HG02970 (cell line): ENCODE results near the gene TGFBI.

Experiments used
- ATAC-seq: cut with Tn5 transposase; IDR thresholded peaks from one replicate; pipeline ENCODE4 v1.9.1; 2021; ENCODE audit warnings: mild to moderate bottlenecking, moderate library complexity, moderate number of reproducible peaks; ENCODE audit not compliant: unreplicated experiment, low FRiP score

TGFBI gene

GRCh38 chr5:136023958-136024541, 4.7 kb upstream of the TGFBI start:
- ATAC-seq, result no peak

- no peak for ATAC-seq
Observed at GRCh38 chr5:136025900-136026299, 2.9 kb upstream of the TGFBI start.

GRCh38 chr5:136026636-136027035, 2.2 kb upstream of the TGFBI start:
- no peak for ATAC-seq

DNA sequence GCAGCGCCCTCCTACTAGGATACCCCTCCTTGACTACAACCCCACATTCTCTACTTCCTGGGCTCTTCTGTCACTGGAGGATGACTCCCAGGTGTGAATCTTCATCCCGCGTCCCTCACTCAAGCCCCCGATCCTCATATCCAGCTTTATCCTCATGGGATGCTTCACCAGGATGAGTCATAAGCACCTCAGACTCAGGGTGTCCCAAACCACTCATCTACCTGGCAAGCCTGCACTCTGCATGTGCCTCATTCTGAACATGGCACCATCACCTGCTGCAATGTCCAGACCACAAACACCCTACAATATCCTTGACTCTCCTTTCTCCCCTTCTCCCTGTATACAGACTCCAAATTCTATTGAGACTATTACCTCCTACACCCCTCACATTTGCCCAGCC, 1.5 kb upstream of the TGFBI start:
- ATAC-seq, result no peak

- no peak for ATAC-seq
Observed at GRCh38 chr5:136028090-136028489, 698 bp upstream of the TGFBI start.

DNA sequence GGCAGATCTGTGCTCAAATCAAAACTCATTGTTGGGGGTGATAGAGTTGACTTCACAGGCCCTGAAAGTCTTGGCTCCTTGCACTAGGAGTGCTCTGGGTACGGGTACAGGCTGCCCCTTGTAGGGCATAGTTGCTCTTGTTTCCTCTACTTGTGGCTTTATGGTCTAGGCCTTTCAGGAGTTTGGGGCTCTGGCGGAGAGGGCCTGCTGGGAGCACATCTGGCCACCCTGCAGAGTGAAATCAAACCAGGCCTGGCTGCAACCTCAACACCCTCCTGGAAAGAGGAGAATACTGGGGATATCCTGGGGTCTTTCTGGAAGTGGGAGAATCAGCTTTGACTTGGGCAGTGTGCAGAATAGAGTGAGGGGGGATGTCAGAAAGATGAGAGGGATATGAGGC, 1.5 kb downstream of the TGFBI start:
- no peak for ATAC-seq

DNA sequence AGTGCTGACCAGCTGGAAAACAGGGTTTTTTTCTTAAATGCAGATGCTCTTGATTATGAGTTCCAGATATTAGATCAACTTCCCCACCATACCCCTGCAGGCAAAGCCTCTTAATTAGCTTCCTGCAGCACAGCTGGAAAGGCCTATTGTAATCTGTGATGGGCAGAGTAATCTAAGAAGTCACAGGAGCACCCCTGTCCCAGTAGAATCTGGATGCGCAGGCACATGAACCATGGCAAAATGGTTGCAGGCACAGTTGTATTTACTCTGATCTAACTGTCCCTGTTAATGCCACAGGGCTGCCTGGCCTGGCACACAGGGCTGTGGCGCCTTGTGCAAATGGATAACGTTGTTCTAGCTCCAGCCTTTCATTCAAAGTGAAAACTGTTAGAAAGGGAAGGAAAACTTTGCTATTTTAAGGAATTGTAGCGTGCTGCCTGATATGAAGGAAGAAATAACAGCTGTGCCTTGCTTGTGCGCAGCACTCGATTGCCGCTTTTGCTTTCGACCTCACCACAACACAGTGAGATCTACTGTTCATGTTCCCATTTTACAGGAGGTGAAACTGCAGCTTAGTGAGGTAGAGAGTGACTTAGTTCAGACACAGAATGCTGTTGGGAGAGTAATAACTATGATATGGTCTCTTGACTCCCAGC, 2.3 kb downstream of the TGFBI start:
- no peak for ATAC-seq

- ATAC-seq, result no peak
Observed at GRCh38 chr5:136031711-136032110, 2.9 kb downstream of the TGFBI start.

- ATAC-seq, result no peak
Observed at GRCh38 chr5:136032564-136032963, 3.8 kb downstream of the TGFBI start.

DNA sequence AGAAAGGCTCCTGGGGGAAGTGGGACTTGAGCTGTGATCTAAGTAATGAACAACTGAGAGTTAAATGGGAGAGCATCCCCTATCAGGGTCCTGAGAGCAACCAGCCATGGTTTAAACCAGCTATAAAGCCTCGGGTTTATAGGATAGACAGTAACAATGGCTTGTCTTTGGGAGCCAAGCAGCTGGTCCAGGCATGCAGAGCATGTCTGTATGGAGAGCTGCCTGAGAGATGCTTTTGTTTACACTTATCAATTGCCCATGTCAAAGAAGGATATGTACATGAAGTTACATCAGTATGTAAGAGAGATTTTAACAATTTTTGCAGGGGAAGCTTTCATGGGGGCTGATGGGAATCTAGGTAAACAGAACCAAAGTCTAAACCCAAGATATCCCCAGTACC, 4.4 kb downstream of the TGFBI start:
- ATAC-seq, result no peak

GRCh38 chr5:136033848-136034247, 5.1 kb downstream of the TGFBI start:
- no peak for ATAC-seq

- ATAC-seq, result no peak
Observed at GRCh38 chr5:136034492-136034891, 5.7 kb downstream of the TGFBI start.

DNA sequence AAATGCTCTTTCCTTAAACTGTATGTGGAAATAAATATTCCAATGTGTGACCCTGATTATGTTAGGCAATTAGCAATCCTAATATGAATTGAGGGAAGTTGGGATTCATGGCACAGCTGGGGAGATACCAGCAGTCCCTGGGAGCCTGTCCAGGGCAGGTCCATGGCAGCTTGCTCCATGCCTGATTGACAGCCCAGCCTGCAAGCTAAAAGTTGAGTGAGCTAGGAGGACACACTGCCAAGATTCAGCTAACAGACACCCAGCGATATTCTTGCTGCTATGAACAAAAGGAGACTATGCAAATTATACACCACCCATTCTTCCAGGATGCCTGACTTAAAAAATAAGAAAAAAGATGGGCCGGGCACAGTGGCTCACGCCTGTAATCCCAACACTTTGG, 6.2 kb downstream of the TGFBI start:
- no peak for ATAC-seq

- no peak for ATAC-seq
Observed at GRCh38 chr5:136035837-136036236, 7.0 kb downstream of the TGFBI start.

GRCh38 chr5:136036293-136036911, 7.6 kb downstream of the TGFBI start:
- ATAC-seq, result no peak

- no peak for ATAC-seq
Observed at GRCh38 chr5:136037001-136037705, 8.4 kb downstream of the TGFBI start.

DNA sequence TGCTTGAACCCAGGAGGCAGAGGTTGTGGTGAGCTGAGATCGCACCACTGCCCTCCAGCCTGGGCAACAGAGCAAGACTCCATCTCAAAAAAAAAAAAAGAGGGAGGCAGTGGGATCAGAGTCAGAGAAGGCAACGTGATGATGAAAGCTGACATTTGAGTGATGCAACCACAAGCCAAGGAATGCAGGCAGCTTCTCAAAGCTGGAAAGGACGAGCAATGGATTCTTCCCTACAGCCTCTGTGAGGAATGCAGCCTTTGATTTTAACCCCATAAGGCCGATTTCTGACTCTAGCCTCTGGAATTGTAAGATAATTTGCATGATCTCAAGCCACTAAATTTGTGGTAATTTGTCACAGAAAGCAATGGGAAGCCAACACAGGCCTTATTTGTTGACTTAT, 9.8 kb downstream of the TGFBI start:
- no peak for ATAC-seq

- ATAC-seq, result no peak
Observed at GRCh38 chr5:136039202-136039601, 10.4 kb downstream of the TGFBI start.

DNA sequence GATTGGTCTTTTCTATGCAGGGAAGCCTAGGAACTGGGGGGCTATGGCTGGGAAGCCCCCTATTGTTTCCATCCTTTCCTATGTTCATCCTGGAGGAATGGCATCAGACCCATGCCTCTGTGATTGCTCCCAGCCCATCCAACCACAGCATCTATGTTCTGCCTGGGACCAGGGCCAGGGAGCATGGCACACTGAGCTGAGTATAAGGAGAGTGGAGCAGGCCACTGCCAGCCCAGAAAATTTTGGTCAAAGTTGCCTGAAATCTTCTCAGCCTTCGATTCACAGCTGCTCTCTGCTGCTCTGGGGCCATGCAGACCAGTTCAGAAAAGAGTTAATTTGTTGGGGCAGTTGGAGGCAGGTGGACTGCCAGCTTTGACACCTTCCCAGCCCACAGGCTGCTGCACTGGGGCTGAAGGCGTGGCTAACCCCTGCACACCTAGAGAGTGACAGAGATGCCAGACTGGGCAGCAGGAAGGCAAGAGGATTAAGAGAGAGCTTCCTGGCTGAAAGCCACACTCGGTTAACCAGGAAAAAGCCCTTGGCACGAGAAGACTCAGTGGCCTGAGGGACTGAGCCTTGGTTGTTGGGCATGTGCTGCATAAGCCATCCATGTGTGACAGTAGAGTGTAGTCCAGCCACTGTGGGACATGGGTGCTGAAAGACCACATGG, 12.1 kb downstream of the TGFBI start:
- ATAC-seq, result no peak

- no peak for ATAC-seq
Observed at GRCh38 chr5:136042156-136042555, 13.4 kb downstream of the TGFBI start.

DNA sequence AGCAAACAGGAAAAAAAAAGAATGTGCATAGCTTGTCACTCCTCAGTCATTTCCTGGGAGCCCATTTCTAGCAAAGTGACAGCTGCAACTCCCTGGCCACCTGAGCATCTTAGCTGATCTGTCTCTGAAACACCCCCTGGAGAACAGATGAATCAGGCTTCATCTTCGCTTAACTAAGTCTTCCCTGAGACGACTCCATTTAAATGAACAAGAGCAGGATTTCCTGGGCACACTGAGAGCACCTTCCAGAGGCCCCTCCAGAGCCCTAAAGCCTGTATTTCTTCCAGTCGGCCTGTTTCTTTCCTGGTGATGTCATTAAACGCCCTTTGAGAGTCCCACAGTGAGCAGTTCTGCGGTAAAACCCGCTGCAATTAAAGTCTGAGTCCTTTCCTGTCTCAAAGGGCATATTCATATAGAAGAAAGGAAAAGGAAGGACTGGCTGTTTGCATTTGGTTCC, 13.9 kb downstream of the TGFBI start:
- no peak for ATAC-seq
